Mesenchymal stem cell (in vitro differentiated cells and primary cell): ENCODE data around the gene KCNG4.

ENCODE experiments used
- DNase-seq: peaks from one replicate; pipeline ENCODE4 v3.0.0-alpha.2; 2013
- H2AFZ ChIP-seq: one replicate; pipeline ENCODE4 v1.6.1; 2013; ENCODE audit warnings: low read depth, mild to moderate bottlenecking, control low read depth, inconsistent platforms, low read length, moderate library complexity
- H2AK5ac ChIP-seq: 2 replicates; pipeline ENCODE4 v1.6.1; 2013; ENCODE audit warnings: low read length, moderate library complexity, mild to moderate bottlenecking, inconsistent platforms; ENCODE audit not compliant: severe bottlenecking
- H2BK120ac ChIP-seq: one replicate; pipeline ENCODE4 v1.6.1; 2013; ENCODE audit warnings: low read depth, mild to moderate bottlenecking, inconsistent platforms, low read length, moderate library complexity
- H2BK12ac ChIP-seq, 2 experiments: one replicate each; pipeline ENCODE4 v1.6.1; 2013; ENCODE audit warnings: inconsistent platforms in 2 of 2, low read length in 2 of 2, mild to moderate bottlenecking in 2 of 2, moderate library complexity in 2 of 2, control low read depth in 1 of 2
- H2BK15ac ChIP-seq: one replicate; pipeline ENCODE4 v1.6.1; 2013; ENCODE audit warnings: mild to moderate bottlenecking, low read depth, inconsistent platforms; ENCODE audit not compliant: poor library complexity, severe bottlenecking
- H2BK5ac ChIP-seq: 2 replicates; pipeline ENCODE4 v1.6.1; 2013; ENCODE audit warnings: low read depth, mild to moderate bottlenecking, low read length, control low read depth, inconsistent platforms; ENCODE audit not compliant: poor library complexity, severe bottlenecking
- H3K14ac ChIP-seq, 2 experiments: one replicate each; pipeline ENCODE4 v1.6.1; 2013; ENCODE audit warnings: inconsistent platforms in 2 of 2, low read length in 2 of 2, control low read depth in 1 of 2, mild to moderate bottlenecking in 1 of 2, moderate library complexity in 1 of 2
- H3K18ac ChIP-seq, 2 experiments: one replicate each; pipeline ENCODE4 v1.6.1; 2013; ENCODE audit warnings: inconsistent platforms in 2 of 2, low read length in 2 of 2, control low read depth in 1 of 2, low read depth in 1 of 2, mild to moderate bottlenecking in 1 of 2
- H3K23ac ChIP-seq, 2 experiments: one replicate each; pipeline ENCODE4 v1.6.1; 2013; ENCODE audit warnings: inconsistent platforms in 2 of 2, low read length in 2 of 2, mild to moderate bottlenecking in 2 of 2, moderate library complexity in 2 of 2, control low read depth in 1 of 2
- H3K27ac ChIP-seq: 2 replicates; pipeline ENCODE4 v1.5.1; 2013; ENCODE audit warnings: mild to moderate bottlenecking, moderate library complexity, low read length, control low read depth, inconsistent platforms; ENCODE audit not compliant: poor library complexity, severe bottlenecking
- H3K27me3 ChIP-seq, 2 experiments: 2 replicates each; pipeline versions ENCODE4 v1.6.1 to v1.7.0; 2013; ENCODE audit warnings: low read length in 2 of 2, mild to moderate bottlenecking in 2 of 2, moderate library complexity in 2 of 2, control low read depth in 1 of 2, inconsistent platforms in 1 of 2; ENCODE audit not compliant: control insufficient read depth in 1 of 2, insufficient read depth in 1 of 2
- H3K36me3 ChIP-seq, 2 experiments: 2 replicates each; pipeline versions ENCODE4 v1.6.1 to v1.7.0; 2013; ENCODE audit warnings: low read length in 2 of 2, control low read depth in 1 of 2, inconsistent platforms in 1 of 2, low read depth in 1 of 2, mild to moderate bottlenecking in 1 of 2; ENCODE audit not compliant: insufficient read depth in 2 of 2, control insufficient read depth in 1 of 2
- H3K4ac ChIP-seq, 2 experiments: one replicate each; pipeline ENCODE4 v1.6.1; 2013; ENCODE audit warnings: inconsistent platforms in 2 of 2, low read length in 2 of 2, mild to moderate bottlenecking in 2 of 2, moderate library complexity in 2 of 2, control low read depth in 1 of 2, low read depth in 1 of 2
- H3K4me1 ChIP-seq: 2 replicates; pipeline ENCODE4 v1.6.1; 2013; ENCODE audit warnings: low read depth, low read length, control low read depth; ENCODE audit not compliant: control insufficient read depth, insufficient read depth
- H3K4me2 ChIP-seq: 2 replicates; pipeline ENCODE4 v1.6.1; 2013; ENCODE audit warnings: low read length, mild to moderate bottlenecking, inconsistent platforms; ENCODE audit not compliant: poor library complexity, severe bottlenecking
- H3K4me3 ChIP-seq, 2 experiments: 2 replicates each; pipeline versions ENCODE4 v1.5.1 to v1.7.0; 2013; ENCODE audit warnings: low read length in 2 of 2, mild to moderate bottlenecking in 2 of 2, control low read depth in 1 of 2, low read depth in 1 of 2; ENCODE audit not compliant: insufficient read depth in 1 of 2
- H3K79me1 ChIP-seq: replicated peaks from 2 replicates; pipeline ENCODE4 v1.6.1; 2013; ENCODE audit warnings: mild to moderate bottlenecking, control low read depth, low read length, inconsistent platforms; ENCODE audit not compliant: poor library complexity, severe bottlenecking
- H3K9ac ChIP-seq: 2 replicates; pipeline ENCODE4 v1.7.0; 2013; ENCODE audit warnings: mild to moderate bottlenecking, low read length, moderate library complexity
- H3K9me3 ChIP-seq: 2 replicates; pipeline ENCODE4 v1.7.0; 2013; ENCODE audit warnings: mild to moderate bottlenecking, low read length; ENCODE audit not compliant: control insufficient read depth
- H4K8ac ChIP-seq: one replicate; pipeline ENCODE4 v1.6.1; 2013; ENCODE audit warnings: inconsistent platforms, mild to moderate bottlenecking, low read length, moderate library complexity
- H4K91ac ChIP-seq: one replicate; pipeline ENCODE4 v1.6.1; 2013; ENCODE audit warnings: mild to moderate bottlenecking, low read length, inconsistent platforms
- WGBS: methylation state at CpG from one replicate; pipeline ENCODE4 v1.1.7; 2013; ENCODE audit warnings: mixed read lengths; 5-methylcytosine and 5-hydroxymethylcytosine counted together

KCNG4 gene

DNA sequence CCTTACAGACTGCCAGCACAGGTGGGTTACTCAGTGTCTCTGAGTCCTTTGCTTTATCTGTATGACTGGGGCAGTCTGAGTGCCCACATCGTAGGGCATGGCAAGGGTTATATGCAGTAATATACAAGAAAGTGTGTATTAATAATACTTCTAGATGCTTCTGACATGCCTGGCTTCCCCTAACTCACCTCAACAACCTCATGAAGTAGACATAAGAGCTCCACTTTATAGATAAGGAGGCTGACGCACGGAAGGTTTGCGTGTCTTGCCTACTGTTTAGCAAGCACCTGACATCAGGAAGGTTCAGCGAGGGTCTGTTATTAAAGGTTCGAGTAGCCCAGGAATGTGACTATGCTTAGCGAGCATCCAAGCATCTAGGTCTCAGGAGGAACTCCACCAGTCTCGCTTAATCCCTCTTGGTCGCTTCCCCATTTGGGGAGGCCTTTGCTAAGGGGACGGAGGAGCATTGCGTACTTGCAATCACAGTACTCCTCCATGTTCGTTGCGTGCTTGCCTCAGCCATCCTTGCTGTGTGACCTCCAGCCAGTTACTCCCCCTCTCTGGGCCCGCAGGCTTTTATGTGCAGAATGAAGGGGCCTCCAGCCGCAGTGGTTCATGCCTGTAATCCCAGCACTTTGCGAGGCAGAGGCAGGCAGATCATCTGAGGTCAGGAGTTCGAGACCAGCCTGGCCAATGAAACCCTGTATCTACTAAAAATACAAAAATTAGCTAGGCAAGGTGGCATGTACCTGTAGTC is 1.6 kb downstream of the KCNG4 start:
- no peak for DNase-seq
- no peak overlapping the region for H4K91ac ChIP-seq
- no peak overlapping the region for H3K4me2 ChIP-seq
- H3K14ac ChIP-seq: no peak overlapping the region
- no peak overlapping the region for H2BK5ac ChIP-seq
- H2BK12ac ChIP-seq: no peak overlapping the region
- no peaks in the 10 kb centered on the region for H3K9me3 ChIP-seq
- H3K79me1 ChIP-seq: no peaks in the 10 kb centered on the region
- no peak overlapping the region for H3K4me3 ChIP-seq
- no peak overlapping the region for H2BK15ac ChIP-seq
- peaks cover 59 to 84% of the 10 kb centered on the region in 2 experiments for H3K27me3 ChIP-seq
- H3K4ac ChIP-seq: no peak overlapping the region
- no peak overlapping the region for H3K23ac ChIP-seq
- no peaks in the 10 kb centered on the region for H3K4me1 ChIP-seq
- WGBS: 93% methylated on average over 16 of the region's 17 CpGs
- H2BK120ac ChIP-seq: no peak overlapping the region
- no peak overlapping the region for H3K9ac ChIP-seq
- no peak overlapping the region for H2AFZ ChIP-seq
- no peak overlapping the region for H3K18ac ChIP-seq
- no peaks in the 10 kb centered on the region for H3K36me3 ChIP-seq
- H4K8ac ChIP-seq: no peak overlapping the region
- no peak overlapping the region for H3K27ac ChIP-seq
- no peak overlapping the region for H2AK5ac ChIP-seq

DNA sequence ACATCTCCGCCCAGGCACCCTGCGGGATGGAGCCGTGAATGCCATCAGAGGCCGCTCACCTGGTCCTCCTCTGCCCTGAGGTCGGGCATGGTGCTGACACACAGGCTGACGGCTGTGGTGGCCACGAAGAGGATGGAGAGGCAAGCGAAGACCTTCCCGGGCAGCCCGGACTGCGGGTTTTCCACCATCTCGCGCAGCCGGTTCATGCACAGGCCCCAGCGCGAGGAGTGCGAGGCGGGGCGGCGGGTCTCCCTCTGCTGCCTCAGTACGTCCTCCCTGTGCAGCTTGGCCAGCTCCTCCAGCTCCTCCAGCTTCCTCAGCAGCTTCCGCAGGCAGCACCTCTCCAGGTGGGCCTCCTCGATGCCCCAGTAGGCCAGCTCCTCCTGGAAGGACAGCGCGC is 3.1 kb downstream of the KCNG4 start:
- Histone ChIP-seq H2BK5ac (no peak overlapping the region), H3K27ac (no peak overlapping the region), H2BK12ac (no peak overlapping the region), H2BK120ac (no peak overlapping the region), H3K4me1 (no peaks in the 10 kb centered on the region), H3K9ac (no peak overlapping the region), H3K18ac (no peak overlapping the region), H2BK15ac (no peak overlapping the region), H3K23ac (no peak overlapping the region), H3K9me3 (no peaks in the 10 kb centered on the region), H3K27me3 (peaks cover 53 to 82% of the 10 kb centered on the region in 2 experiments), H3K36me3 (no peaks in the 10 kb centered on the region), H2AK5ac (no peak overlapping the region), H3K14ac (no peak overlapping the region), H3K4ac (no peak overlapping the region), H2AFZ (no peak overlapping the region), H4K8ac (no peak overlapping the region), H3K79me1 (no peaks in the 10 kb centered on the region), H3K4me2 (no peak overlapping the region), H4K91ac (no peak overlapping the region), H3K4me3 (no peak overlapping the region)
- 88% methylated on average over 25 of the region's 25 CpGs for WGBS
- no peak for DNase-seq

DNA sequence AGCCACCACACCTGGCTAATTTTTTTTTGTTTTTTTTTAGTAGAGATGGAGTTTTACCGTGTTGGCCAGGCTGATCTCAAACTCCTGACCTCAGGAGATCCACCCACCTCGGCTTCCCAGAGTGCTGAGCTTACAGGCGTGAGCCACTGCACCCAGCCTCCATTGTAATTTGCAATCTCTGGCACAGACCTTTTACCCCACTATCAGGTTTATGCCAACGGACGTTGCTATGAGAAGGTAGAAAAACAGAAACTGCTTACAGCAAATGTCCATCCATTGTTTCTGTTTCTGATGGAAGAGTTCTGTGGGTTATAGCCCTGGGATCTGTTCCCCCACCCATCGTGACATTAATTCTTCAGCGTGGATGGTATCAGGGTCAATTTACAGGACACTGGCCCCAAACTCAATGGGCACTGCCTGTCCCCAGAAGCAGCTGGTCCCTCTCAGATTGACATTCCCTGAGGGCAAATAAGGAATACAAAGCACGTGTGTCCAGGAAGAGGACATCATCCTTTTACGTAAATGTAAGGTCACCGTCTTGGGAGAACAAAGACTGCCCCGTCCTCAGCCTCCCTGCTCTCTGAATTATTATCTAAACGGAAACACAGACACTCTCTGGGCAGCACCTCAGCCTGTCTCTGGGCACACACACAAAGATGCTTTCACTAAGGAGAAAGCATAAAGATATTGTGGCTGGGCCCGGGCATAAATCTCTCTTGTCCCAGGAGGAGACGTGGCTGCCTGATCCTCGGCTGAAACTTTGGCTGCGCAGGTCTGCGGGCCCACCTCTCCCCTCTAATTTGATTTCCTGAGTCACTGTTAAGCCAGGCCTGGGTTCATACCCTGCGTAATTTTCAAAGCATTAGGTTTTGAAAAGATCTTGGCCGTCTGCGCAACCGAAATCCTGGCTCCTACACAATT is 5.2 kb downstream of the KCNG4 start:
- WGBS: 82% methylated on average over 21 of the region's 21 CpGs
- no peaks in the 10 kb centered on the region for H3K79me1 ChIP-seq
- peaks cover 48 to 81% of the 10 kb centered on the region in 2 experiments for H3K27me3 ChIP-seq
- H3K14ac ChIP-seq: no peak overlapping the region
- H2BK120ac ChIP-seq: no peak overlapping the region
- H3K36me3 ChIP-seq: no peaks in the 10 kb centered on the region
- no peak overlapping the region for H2BK15ac ChIP-seq
- H3K4me3 ChIP-seq: no peak overlapping the region
- H2BK5ac ChIP-seq: no peak overlapping the region
- H2AFZ ChIP-seq: no peak overlapping the region
- no peak overlapping the region for H4K8ac ChIP-seq
- DNase-seq: peak; percentile 15
- no peak overlapping the region for H2BK12ac ChIP-seq
- no peak overlapping the region for H4K91ac ChIP-seq
- H3K4me1 ChIP-seq: no peaks in the 10 kb centered on the region
- H3K23ac ChIP-seq: no peak overlapping the region
- no peak overlapping the region for H3K4me2 ChIP-seq
- no peak overlapping the region for H2AK5ac ChIP-seq
- H3K18ac ChIP-seq: no peak overlapping the region
- no peaks in the 10 kb centered on the region for H3K9me3 ChIP-seq
- H3K27ac ChIP-seq: no peak overlapping the region
- H3K4ac ChIP-seq: no peak overlapping the region
- no peak overlapping the region for H3K9ac ChIP-seq

DNA sequence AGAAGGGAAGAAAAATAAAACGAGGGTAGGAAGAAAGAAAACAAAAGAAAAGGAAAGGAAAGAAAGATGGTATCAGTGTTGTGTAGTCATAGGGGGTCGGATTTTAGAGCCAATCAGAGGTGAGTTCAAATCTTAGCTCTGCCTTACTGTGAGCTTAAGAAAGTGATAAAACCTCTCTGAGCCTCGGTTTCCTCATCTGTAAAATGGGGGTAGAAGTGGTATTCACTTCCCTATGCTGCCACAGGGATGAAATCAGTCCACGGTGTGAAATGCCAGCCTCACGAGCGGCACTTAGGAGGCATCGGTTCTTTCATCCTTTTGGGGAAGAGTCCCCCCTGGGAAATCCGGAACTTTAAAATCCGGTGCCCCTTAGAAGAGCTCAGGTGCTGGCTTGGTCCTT is 6.1 kb downstream of the KCNG4 start:
- 87% methylated on average over 8 of the region's 9 CpGs for WGBS
- H3K36me3 ChIP-seq: no peaks in the 10 kb centered on the region
- H2BK5ac ChIP-seq: no peak overlapping the region
- H3K27ac ChIP-seq: no peak overlapping the region
- H4K8ac ChIP-seq: no peak overlapping the region
- H3K18ac ChIP-seq: no peak overlapping the region
- H3K14ac ChIP-seq: no peak overlapping the region
- H3K27me3 ChIP-seq: peaks cover 42 to 76% of the 10 kb centered on the region in 2 experiments
- H2AFZ ChIP-seq: no peak overlapping the region
- H3K4me1 ChIP-seq: peaks cover 3% of the 10 kb centered on the region
- no peaks in the 10 kb centered on the region for H3K79me1 ChIP-seq
- H3K4me2 ChIP-seq: no peak overlapping the region
- no peak overlapping the region for H2BK12ac ChIP-seq
- H3K4me3 ChIP-seq: no peak overlapping the region
- H2AK5ac ChIP-seq: no peak overlapping the region
- H4K91ac ChIP-seq: no peak overlapping the region
- no peak overlapping the region for H3K23ac ChIP-seq
- no peak overlapping the region for H2BK120ac ChIP-seq
- H3K4ac ChIP-seq: no peak overlapping the region
- no peak overlapping the region for H3K9ac ChIP-seq
- H3K9me3 ChIP-seq: no peaks in the 10 kb centered on the region
- H2BK15ac ChIP-seq: no peak overlapping the region
- no peak for DNase-seq
